PC-3 (cell line): ENCODE measurements around the gene TFAP2A. TPM values are rescaled to one million over a fixed set of nuclear protein-coding genes. Genes with fewer than 3 reads are reported as not detected.

Experiments
- ATAC-seq: fragments of 200-7000 bp; cut with Tn5 transposase; 2 replicates; pipeline ENCODE4 v1.9.1; 2020; ENCODE audit warnings: mild to moderate bottlenecking, moderate library complexity
- BruUV-seq: library from RNA; stranded (reverse); fragments of 400-500 nt; replicated peaks from 2 replicates; lab custom pipeline; 2021; lab: Mats Ljungman, UMichigan
- CTCF ChIA-PET: fragments of 300-600 bp; sonication (Branson Sonifier 250); formaldehyde crosslinking; loops from one replicate; lab custom pipeline; 2022; ENCODE audit warnings: antibody characterized with exemption; lab: Charles Lee
- POLR2A ChIA-PET: fragments of 300-600 bp; sonication (Branson Sonifier 250); formaldehyde crosslinking; loops from one replicate; lab custom pipeline; 2022; ENCODE audit warnings: antibody characterized with exemption; ENCODE audit not compliant: unreplicated experiment; lab: Charles Lee
- DNase-seq: peaks from one replicate; pipeline ENCODE4 v3.0.0-alpha.2; 2015
- H2AFZ ChIP-seq: fragments of 300-600 bp; sonication (generic); 2 replicates; pipeline ENCODE4 v1.6.0; 2016; ENCODE audit warnings: antibody characterized with exemption, low read length
- H3F3A ChIP-seq: fragments of 300-600 bp; sonication (generic); one replicate; pipeline ENCODE4 v1.6.0; 2017; ENCODE audit warnings: antibody characterized with exemption, low read length, control low read depth, mild to moderate bottlenecking; ENCODE audit not compliant: unreplicated experiment
- H3K27ac ChIP-seq: fragments of 300-600 bp; sonication (generic); 2 replicates; pipeline ENCODE4 v1.5.1; 2016; ENCODE audit warnings: mild to moderate bottlenecking, low read length
- H3K27me3 ChIP-seq: fragments of 300-600 bp; sonication (generic); 2 replicates; pipeline ENCODE4 v1.6.1; 2016; ENCODE audit warnings: low read length, mixed read lengths
- H3K36me3 ChIP-seq: fragments of 300-600 bp; sonication (generic); 2 replicates; pipeline ENCODE4 v1.6.1; 2016; ENCODE audit warnings: low read depth, mixed run types, low read length, mixed read lengths
- H3K4me1 ChIP-seq: fragments of 300-600 bp; sonication (generic); 2 replicates; pipeline ENCODE4 v1.5.1; 2016; ENCODE audit warnings: low read length; ENCODE audit not compliant: insufficient read depth
- H3K4me2 ChIP-seq: fragments of 300-600 bp; sonication (generic); 2 replicates; pipeline ENCODE4 v1.6.0; 2016; ENCODE audit warnings: low read length
- H3K4me3 ChIP-seq: fragments of 300-600 bp; sonication (generic); 2 replicates; pipeline ENCODE4 v1.5.1; 2016; ENCODE audit warnings: mild to moderate bottlenecking, low read length, mixed read lengths
- H3K79me2 ChIP-seq: fragments of 300-600 bp; sonication (generic); 2 replicates; pipeline ENCODE4 v1.6.1; 2017; ENCODE audit warnings: low read length, mixed read lengths
- H3K9ac ChIP-seq: fragments of 300-600 bp; sonication (generic); 2 replicates; pipeline ENCODE4 v1.6.0; 2016; ENCODE audit warnings: mild to moderate bottlenecking, low read length
- H3K9me2 ChIP-seq: fragments of 300-600 bp; sonication (generic); replicated peaks from 2 replicates; pipeline ENCODE4 v1.6.1; 2016; ENCODE audit warnings: mixed run types, low read length, mixed read lengths
- H3K9me3 ChIP-seq: fragments of 300-600 bp; sonication (generic); 2 replicates; pipeline ENCODE4 v1.6.1; 2016; ENCODE audit warnings: low read length, mixed read lengths
- H4K20me1 ChIP-seq: fragments of 300-600 bp; sonication (generic); 2 replicates; pipeline ENCODE4 v1.6.1; 2016; ENCODE audit warnings: low read length, mixed read lengths
- CTCF ChIP-seq: fragments of 300-600 bp; sonication (generic); conservative IDR thresholded peaks from 2 replicates; pipeline ENCODE4 v1.5.1; 2017; ENCODE audit warnings: antibody characterized with exemption, low read depth, mild to moderate bottlenecking, low read length
- EZH2 ChIP-seq: fragments of 300-600 bp; sonication (generic); IDR thresholded peaks from one replicate; pipeline ENCODE4 v1.6.1; 2017; ENCODE audit warnings: antibody characterized with exemption, mild to moderate bottlenecking, low read length; ENCODE audit not compliant: unreplicated experiment
- EZH2phosphoT487 ChIP-seq: fragments of 300-600 bp; sonication (generic); IDR thresholded peaks from 2 replicates; pipeline ENCODE4 v1.6.1; 2018; ENCODE audit warnings: mild to moderate bottlenecking, antibody characterized with exemption, low read length, borderline replicate concordance
- intact Hi-C: fragments of 100-400 bp; cut with micrococcal nuclease; formaldehyde crosslinking; loops from 2 replicates; pipeline ENCODE4 v1.9.0; 2023
- total RNA-seq: library from RNA; depleted of rRNA; stranded (reverse); fragments of >200 nt; gene quantifications from 2 replicates; pipeline ENCODE4 v1.2.3, GENCODE V29; 2014

TFAP2A gene
- total RNA-seq, 1 experiment from 2014 or later, result 29.4 TPM

- H3K4me3 ChIP-seq, result no peak overlapping the region
- BruUV-seq, result no TSS peak
- H3K9me2 ChIP-seq, result no peaks in the 10 kb centered on the region
- DNase-seq (no peak), ATAC-seq (no peak)
- H3F3A ChIP-seq, result no peaks in the 10 kb centered on the region
- H3K36me3 ChIP-seq, result no peaks in the 10 kb centered on the region
- no peaks in the 10 kb centered on the region for H3K4me1 ChIP-seq
- no peak overlapping the region for H3K9ac ChIP-seq
- H3K79me2 ChIP-seq, result no peaks in the 10 kb centered on the region
- no peaks in the 10 kb centered on the region for H3K9me3 ChIP-seq
- CTCF ChIA-PET, result no interaction called here
- POLR2A ChIA-PET, result no interaction called here
- H3K27me3 ChIP-seq, result no peaks in the 10 kb centered on the region
- H4K20me1 ChIP-seq, result no peaks in the 10 kb centered on the region
- no peak overlapping the region for H2AFZ ChIP-seq
- H3K27ac ChIP-seq, result no peak overlapping the region
- intact Hi-C loops, result no loop called here
- TF ChIP-seq EZH2phosphoT487 (no peak), EZH2 (no peak), CTCF (no peak)
- no peak overlapping the region for H3K4me2 ChIP-seq
These were observed 24.2 kb downstream of the TFAP2A start for GRCh38 chr6:10390495-10391298.

- no peaks in the 10 kb centered on the region for H3K9me2 ChIP-seq
- intact Hi-C loops, result no loop called here
- ATAC-seq (no peak), DNase-seq (no peak)
- POLR2A ChIA-PET, result no interaction called here
- H3K27ac ChIP-seq, result no peak overlapping the region
- no peak for TF ChIP-seq EZH2
- no peak for TF ChIP-seq EZH2phosphoT487
- no peak for TF ChIP-seq CTCF
- CTCF ChIA-PET, result no interaction called here
- no peaks in the 10 kb centered on the region for H3K4me1 ChIP-seq
- no peak overlapping the region for H3K4me3 ChIP-seq
- H3K9me3 ChIP-seq, result no peaks in the 10 kb centered on the region
- H3K36me3 ChIP-seq, result no peaks in the 10 kb centered on the region
- no peak overlapping the region for H3K9ac ChIP-seq
- no peaks in the 10 kb centered on the region for H3F3A ChIP-seq
- H3K79me2 ChIP-seq, result no peaks in the 10 kb centered on the region
- no peaks in the 10 kb centered on the region for H4K20me1 ChIP-seq
- BruUV-seq, result no TSS peak
- no peaks in the 10 kb centered on the region for H3K27me3 ChIP-seq
- no peak overlapping the region for H2AFZ ChIP-seq
- H3K4me2 ChIP-seq, result no peak overlapping the region
These were observed 25.0 kb downstream of the TFAP2A start for GRCh38 chr6:10389739-10390494.
